Body of pancreas (tissue), 4 donors: Measurements from ENCODE around the gene CFI.

Source experiments
- POLR2A ChIP-seq, 3 donors: fragments of 450-650 bp; IDR thresholded peaks; one replicate each; pipeline ENCODE4 v1.6.1; 2016; ENCODE audit warnings: antibody characterized with exemption in 3 of 3, mild to moderate bottlenecking in 2 of 3
- TF ChIP-seq, protein P1 (sequence below), 7 experiments: fragments of 450-650 bp in 4 of 7; fragments of 200-600 bp in 3 of 7; sonication (generic) in 3 of 7; IDR thresholded peaks; one replicate each; pipeline ENCODE4 v1.5.1; 2016 to 2019; ENCODE audit warnings: antibody characterized with exemption in 7 of 7

DNA sequence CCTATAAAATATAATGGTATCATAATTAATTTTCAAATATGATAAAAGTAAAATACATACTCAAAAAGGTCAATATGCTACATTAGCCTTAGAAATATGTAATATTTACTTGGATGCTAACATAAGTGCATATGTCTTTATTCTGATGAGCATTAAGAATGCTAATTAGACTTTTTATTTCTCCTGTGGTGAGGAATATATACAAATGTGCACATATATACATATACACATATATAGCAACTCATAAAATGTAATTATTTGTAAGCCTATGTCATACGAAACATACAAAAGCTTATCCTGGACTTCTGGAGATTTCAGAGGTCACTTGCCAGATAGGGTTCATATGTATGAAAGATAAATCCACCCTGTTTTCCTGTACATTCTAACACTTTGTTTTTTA is 83.0 kb downstream of the CFI start:
- no peak for TF ChIP-seq POLR2A (IDR thresholded peaks at IDR 0.05)
- TF ChIP-seq, protein P1, sequence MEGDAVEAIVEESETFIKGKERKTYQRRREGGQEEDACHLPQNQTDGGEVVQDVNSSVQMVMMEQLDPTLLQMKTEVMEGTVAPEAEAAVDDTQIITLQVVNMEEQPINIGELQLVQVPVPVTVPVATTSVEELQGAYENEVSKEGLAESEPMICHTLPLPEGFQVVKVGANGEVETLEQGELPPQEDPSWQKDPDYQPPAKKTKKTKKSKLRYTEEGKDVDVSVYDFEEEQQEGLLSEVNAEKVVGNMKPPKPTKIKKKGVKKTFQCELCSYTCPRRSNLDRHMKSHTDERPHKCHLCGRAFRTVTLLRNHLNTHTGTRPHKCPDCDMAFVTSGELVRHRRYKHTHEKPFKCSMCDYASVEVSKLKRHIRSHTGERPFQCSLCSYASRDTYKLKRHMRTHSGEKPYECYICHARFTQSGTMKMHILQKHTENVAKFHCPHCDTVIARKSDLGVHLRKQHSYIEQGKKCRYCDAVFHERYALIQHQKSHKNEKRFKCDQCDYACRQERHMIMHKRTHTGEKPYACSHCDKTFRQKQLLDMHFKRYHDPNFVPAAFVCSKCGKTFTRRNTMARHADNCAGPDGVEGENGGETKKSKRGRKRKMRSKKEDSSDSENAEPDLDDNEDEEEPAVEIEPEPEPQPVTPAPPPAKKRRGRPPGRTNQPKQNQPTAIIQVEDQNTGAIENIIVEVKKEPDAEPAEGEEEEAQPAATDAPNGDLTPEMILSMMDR (IDR thresholded peaks at IDR 0.05), result no peak
